K562 (cell line): ENCODE measurements around the gene CDK4. TPM values are rescaled to one million over a fixed set of nuclear protein-coding genes. Genes with fewer than 3 reads are reported as not detected.
A peak's percentile ranks its signal among the peaks of the same experiment; 100 is the strongest.

Experiments
- AFF4 ChIP-seq: sonication (generic); formaldehyde crosslinking; IDR thresholded peaks from 2 replicates; pipeline ENCODE4 v1.8.0; 2023; ENCODE audit warnings: mild to moderate bottlenecking, missing genetic modification reagents
- MAZ ChIP-seq, 2 experiments: fragments of 450-650 bp in 1 of 2; sonication (generic) in 1 of 2; formaldehyde crosslinking; IDR thresholded peaks in 1 of 2; conservative IDR thresholded peaks in 1 of 2; 2 replicates each; pipeline versions ENCODE4 v1.4.0 to v1.5.0; 2020; ENCODE audit warnings: mild to moderate bottlenecking in 1 of 2, missing genetic modification reagents in 1 of 2
- NFRKB ChIP-seq: fragments of 450-650 bp; IDR thresholded peaks from 2 replicates; pipeline ENCODE4 v1.6.1; 2016; ENCODE audit warnings: low read depth
- polyA plus RNA-seq, 8 experiments: library from polyadenylated mRNA; depleted of rRNA in 4 of 8; stranded (reverse) in 5 of 8; unstranded in 3 of 8; fragments of >200 nt; fragmentation: Nextera tagmentation in 2 of 8; fragmentation: Illumina TruSeq in 1 of 8; extraction: Ambion mirVana in 2 of 8; extraction: Trizol in 1 of 8; gene quantifications; 2 replicates each; pipeline versions ENCODE4 v1.2.1 to v1.2.3, GENCODE V29; 2011 to 2014; ENCODE audit warnings: inconsistent platforms in 1 of 8, missing spikeins in 1 of 8
- total RNA-seq, 7 experiments: library from RNA; depleted of rRNA in 6 of 7; stranded (reverse); fragments of >200 nt in 6 of 7; fragmentation: Illumina TruSeq in 2 of 7; extraction: Trizol in 2 of 7; gene quantifications; 2 replicates each; pipeline versions ENCODE4 v1.2.1 to v1.2.3, GENCODE V29; 2011 to 2021; ENCODE audit warnings: low replicate concordance in 1 of 7
- TF ChIP-seq, protein P1 (sequence below), 2 experiments: fragments of 450-650 bp; IDR thresholded peaks; 2 replicates each; pipeline ENCODE4 v1.6.1; 2018; ENCODE audit warnings: mild to moderate bottlenecking in 2 of 2, low read depth in 1 of 2; ENCODE audit not compliant: partially characterized antibody in 2 of 2
- TF ChIP-seq, protein P2 (sequence below): fragments of 450-650 bp; IDR thresholded peaks from 2 replicates; pipeline ENCODE4 v1.6.1; 2016; ENCODE audit warnings: mild to moderate bottlenecking, moderate library complexity

Gene CDK4
- total and polyA plus RNA-seq, 9 of the 15 experiments (the other 6 are each of a cell fraction or from before 2014, with no cell fraction given), result 37.8 to 436 (median 238) TPM

DNA sequence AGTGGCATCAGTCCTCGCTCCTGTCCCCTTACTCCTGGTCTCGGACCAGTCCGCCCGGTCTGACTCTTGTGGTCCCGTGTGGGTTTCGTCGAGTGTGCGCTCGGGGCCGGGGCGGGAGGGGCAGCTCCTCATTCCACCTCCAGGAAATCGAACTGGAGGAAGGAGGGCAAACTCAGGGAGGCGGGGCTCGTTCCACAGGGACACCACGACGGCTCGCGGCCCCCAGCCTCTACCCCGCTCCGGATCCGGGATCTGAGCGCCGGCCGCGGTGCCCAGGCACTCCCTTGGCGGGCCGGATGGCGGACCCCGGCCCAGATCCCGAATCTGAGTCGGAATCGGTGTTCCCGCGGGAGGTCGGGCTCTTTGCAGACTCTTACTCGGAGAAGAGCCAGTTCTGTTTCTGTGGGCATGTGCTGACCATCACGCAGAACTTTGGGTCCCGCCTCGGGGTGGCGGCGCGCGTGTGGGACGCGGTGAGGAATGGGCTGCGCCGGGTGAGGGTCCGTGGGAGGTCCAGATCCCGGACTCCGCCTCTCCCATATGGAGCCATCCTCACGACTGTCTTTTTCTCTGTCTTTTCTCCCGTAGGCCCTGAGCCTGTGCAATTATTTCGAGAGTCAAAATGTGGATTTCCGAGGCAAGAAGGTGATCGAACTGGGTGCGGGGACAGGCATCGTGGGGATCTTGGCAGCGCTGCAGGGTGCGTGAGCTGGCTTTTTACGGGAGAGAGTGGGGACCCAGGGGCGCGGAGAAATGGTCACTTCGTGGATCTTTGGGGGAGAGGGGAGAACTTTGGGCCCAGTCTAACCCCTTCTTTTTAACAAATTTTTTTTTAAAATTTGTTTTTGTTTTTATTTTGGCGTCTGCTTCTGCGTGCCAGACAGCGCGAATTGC lies 20.6 kb upstream of the CDK4 start, which contains the start of gene EEF1AKMT3 (continued):
- TF ChIP-seq, protein P1, sequence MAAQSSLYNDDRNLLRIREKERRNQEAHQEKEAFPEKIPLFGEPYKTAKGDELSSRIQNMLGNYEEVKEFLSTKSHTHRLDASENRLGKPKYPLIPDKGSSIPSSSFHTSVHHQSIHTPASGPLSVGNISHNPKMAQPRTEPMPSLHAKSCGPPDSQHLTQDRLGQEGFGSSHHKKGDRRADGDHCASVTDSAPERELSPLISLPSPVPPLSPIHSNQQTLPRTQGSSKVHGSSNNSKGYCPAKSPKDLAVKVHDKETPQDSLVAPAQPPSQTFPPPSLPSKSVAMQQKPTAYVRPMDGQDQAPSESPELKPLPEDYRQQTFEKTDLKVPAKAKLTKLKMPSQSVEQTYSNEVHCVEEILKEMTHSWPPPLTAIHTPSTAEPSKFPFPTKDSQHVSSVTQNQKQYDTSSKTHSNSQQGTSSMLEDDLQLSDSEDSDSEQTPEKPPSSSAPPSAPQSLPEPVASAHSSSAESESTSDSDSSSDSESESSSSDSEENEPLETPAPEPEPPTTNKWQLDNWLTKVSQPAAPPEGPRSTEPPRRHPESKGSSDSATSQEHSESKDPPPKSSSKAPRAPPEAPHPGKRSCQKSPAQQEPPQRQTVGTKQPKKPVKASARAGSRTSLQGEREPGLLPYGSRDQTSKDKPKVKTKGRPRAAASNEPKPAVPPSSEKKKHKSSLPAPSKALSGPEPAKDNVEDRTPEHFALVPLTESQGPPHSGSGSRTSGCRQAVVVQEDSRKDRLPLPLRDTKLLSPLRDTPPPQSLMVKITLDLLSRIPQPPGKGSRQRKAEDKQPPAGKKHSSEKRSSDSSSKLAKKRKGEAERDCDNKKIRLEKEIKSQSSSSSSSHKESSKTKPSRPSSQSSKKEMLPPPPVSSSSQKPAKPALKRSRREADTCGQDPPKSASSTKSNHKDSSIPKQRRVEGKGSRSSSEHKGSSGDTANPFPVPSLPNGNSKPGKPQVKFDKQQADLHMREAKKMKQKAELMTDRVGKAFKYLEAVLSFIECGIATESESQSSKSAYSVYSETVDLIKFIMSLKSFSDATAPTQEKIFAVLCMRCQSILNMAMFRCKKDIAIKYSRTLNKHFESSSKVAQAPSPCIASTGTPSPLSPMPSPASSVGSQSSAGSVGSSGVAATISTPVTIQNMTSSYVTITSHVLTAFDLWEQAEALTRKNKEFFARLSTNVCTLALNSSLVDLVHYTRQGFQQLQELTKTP (IDR thresholded peaks at IDR 0.05; ENCODE audit: low read depth in 1 of 2, partially characterized antibody in 2 of 2), result no peak
- TF ChIP-seq MAZ (CRISPR knock-in tag; conservative IDR thresholded peaks at IDR 0.05 in 1 of 2, IDR thresholded peaks at IDR 0.05 in 1 of 2) (peak; percentile 33 to 85; a peak in 2 of 4 replicates), AFF4 (CRISPR knock-in tag) (0 out of 2 replicates have a peak, but pooled peaks have one; percentile 30), NFRKB (no peak)
- TF ChIP-seq, protein P2, sequence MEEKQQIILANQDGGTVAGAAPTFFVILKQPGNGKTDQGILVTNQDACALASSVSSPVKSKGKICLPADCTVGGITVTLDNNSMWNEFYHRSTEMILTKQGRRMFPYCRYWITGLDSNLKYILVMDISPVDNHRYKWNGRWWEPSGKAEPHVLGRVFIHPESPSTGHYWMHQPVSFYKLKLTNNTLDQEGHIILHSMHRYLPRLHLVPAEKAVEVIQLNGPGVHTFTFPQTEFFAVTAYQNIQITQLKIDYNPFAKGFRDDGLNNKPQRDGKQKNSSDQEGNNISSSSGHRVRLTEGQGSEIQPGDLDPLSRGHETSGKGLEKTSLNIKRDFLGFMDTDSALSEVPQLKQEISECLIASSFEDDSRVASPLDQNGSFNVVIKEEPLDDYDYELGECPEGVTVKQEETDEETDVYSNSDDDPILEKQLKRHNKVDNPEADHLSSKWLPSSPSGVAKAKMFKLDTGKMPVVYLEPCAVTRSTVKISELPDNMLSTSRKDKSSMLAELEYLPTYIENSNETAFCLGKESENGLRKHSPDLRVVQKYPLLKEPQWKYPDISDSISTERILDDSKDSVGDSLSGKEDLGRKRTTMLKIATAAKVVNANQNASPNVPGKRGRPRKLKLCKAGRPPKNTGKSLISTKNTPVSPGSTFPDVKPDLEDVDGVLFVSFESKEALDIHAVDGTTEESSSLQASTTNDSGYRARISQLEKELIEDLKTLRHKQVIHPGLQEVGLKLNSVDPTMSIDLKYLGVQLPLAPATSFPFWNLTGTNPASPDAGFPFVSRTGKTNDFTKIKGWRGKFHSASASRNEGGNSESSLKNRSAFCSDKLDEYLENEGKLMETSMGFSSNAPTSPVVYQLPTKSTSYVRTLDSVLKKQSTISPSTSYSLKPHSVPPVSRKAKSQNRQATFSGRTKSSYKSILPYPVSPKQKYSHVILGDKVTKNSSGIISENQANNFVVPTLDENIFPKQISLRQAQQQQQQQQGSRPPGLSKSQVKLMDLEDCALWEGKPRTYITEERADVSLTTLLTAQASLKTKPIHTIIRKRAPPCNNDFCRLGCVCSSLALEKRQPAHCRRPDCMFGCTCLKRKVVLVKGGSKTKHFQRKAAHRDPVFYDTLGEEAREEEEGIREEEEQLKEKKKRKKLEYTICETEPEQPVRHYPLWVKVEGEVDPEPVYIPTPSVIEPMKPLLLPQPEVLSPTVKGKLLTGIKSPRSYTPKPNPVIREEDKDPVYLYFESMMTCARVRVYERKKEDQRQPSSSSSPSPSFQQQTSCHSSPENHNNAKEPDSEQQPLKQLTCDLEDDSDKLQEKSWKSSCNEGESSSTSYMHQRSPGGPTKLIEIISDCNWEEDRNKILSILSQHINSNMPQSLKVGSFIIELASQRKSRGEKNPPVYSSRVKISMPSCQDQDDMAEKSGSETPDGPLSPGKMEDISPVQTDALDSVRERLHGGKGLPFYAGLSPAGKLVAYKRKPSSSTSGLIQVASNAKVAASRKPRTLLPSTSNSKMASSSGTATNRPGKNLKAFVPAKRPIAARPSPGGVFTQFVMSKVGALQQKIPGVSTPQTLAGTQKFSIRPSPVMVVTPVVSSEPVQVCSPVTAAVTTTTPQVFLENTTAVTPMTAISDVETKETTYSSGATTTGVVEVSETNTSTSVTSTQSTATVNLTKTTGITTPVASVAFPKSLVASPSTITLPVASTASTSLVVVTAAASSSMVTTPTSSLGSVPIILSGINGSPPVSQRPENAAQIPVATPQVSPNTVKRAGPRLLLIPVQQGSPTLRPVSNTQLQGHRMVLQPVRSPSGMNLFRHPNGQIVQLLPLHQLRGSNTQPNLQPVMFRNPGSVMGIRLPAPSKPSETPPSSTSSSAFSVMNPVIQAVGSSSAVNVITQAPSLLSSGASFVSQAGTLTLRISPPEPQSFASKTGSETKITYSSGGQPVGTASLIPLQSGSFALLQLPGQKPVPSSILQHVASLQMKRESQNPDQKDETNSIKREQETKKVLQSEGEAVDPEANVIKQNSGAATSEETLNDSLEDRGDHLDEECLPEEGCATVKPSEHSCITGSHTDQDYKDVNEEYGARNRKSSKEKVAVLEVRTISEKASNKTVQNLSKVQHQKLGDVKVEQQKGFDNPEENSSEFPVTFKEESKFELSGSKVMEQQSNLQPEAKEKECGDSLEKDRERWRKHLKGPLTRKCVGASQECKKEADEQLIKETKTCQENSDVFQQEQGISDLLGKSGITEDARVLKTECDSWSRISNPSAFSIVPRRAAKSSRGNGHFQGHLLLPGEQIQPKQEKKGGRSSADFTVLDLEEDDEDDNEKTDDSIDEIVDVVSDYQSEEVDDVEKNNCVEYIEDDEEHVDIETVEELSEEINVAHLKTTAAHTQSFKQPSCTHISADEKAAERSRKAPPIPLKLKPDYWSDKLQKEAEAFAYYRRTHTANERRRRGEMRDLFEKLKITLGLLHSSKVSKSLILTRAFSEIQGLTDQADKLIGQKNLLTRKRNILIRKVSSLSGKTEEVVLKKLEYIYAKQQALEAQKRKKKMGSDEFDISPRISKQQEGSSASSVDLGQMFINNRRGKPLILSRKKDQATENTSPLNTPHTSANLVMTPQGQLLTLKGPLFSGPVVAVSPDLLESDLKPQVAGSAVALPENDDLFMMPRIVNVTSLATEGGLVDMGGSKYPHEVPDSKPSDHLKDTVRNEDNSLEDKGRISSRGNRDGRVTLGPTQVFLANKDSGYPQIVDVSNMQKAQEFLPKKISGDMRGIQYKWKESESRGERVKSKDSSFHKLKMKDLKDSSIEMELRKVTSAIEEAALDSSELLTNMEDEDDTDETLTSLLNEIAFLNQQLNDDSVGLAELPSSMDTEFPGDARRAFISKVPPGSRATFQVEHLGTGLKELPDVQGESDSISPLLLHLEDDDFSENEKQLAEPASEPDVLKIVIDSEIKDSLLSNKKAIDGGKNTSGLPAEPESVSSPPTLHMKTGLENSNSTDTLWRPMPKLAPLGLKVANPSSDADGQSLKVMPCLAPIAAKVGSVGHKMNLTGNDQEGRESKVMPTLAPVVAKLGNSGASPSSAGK, result peak; percentile 73
